Right lobe of liver (tissue), 4 donors: ENCODE data around the gene TXNDC5.

Experiments
- CTCF ChIP-seq, 4 donors: fragments of 200-600 bp in 3 of 4; fragments of 450-650 bp in 1 of 4; IDR thresholded peaks; one replicate each; pipeline versions ENCODE4 v1.5.1 to v1.8.0; 2016 to 2022; ENCODE audit warnings: antibody characterized with exemption in 4 of 4, mild to moderate bottlenecking in 2 of 4
- POLR2A ChIP-seq: fragments of 450-650 bp; IDR thresholded peaks from one replicate; pipeline ENCODE4 v1.6.1; 2017; ENCODE audit warnings: antibody characterized with exemption, mild to moderate bottlenecking
- donor health status: DM: no; HTN: no; CAD: no.
- donor health status: DM: no; HTN: no; CAD: no.
- donor health status: DM: no; HTN: yes; CAD: no.

GRCh38 chr6:7954477-7955200 is 44.1 kb upstream of the TXNDC5 start:
- TF ChIP-seq CTCF (IDR thresholded peaks at IDR 0.05) = no peak
- no peak for TF ChIP-seq POLR2A
